GM15510 (cell line): ENCODE measurements around the gene CLCF1.

Experiments used
- POLR2A ChIP-seq: IDR thresholded peaks from 3 replicates; pipeline ENCODE4 v1.6.1; 2011; ENCODE audit warnings: borderline replicate concordance; ENCODE audit not compliant: insufficient read length; ENCODE audit errors: extremely low read depth

CLCF1 gene

DNA sequence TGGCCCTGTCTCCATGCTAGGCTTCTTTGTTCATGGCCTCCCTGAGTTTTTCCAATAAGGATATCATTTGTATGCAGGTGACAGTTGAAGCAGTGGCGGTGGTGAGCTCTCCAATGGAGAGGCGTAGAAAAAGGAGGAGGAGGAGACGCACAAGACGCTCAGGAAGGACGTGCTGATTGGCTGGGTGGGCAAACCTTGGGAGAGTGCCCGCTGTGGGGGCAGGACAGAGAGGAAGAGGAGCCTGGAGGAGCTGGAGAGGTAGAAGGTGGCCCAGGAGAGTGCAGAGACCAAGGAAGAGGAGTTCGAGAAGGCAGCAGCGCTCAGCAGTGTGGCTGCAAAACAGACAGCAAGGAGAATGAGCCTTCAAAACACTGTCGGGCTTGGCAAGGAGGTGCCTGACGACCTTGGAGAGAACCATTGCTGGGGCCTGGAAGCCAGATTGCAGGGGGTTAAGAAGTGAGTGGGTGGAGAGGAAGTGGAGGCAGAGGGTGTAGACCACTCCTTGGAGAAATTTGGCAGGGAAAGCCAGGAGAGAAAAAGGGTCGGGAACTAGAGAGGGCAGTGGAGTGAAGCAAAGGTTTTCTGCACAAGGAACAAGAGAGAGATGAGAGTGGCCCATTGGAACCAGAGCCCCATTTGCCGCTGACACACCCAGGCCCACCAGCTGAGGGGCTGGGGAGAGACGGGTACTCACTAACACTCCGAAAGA, 7.5 kb downstream of the CLCF1 start:
- no peak for TF ChIP-seq POLR2A

- no peak for TF ChIP-seq POLR2A
These were observed 8.3 kb downstream of the CLCF1 start for GRCh38 chr11:67364783-67365722.

GRCh38 chr11:67364169-67364568, 9.2 kb downstream of the CLCF1 start:
- TF ChIP-seq POLR2A: no peak

DNA sequence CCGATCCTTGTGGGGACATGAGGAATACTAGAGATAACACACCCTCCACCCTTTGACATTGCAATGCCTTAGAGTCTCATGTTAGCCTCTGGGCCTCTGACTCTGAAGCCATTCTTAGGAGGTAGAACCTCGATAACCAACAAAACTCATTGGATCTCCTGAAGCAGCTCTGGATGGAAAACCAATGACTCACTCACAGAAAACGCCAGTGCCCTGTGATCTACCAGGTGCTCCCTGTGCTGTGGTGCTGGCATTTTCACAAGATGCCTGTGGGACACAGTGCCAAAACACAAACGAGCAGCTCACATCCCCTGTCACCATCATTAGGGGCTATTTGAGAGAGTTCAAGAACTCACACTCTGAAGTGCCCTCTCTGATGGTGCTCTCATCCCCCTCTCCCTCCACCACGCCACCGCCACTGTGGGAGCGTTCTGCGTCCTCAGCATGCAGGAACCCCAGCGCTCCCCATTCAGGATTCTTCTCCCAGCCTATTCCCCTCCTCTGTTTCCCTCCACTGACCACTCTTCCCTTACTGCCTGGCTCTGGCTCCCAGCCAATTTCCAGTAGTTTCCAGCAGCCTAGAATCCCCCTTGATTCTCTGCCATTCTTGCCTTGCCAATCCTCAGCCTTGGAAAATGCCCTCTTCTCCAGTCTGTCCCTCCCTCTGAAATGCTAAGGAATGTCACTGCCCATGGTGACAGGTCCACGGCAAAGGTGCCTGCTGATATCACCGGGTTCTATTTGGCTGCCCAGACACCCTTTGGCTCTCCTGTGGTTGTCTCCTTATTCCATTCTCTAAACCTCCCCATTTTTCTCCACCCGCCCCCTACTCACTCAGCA, 15.3 kb downstream of the CLCF1 start:
- TF ChIP-seq POLR2A: no peak

GRCh38 chr11:67356864-67357561, 16.4 kb downstream of the CLCF1 start:
- TF ChIP-seq POLR2A: no peak

GRCh38 chr11:67356387-67356863, 17.0 kb downstream of the CLCF1 start:
- no peak for TF ChIP-seq POLR2A

GRCh38 chr11:67355794-67356386, 17.5 kb downstream of the CLCF1 start:
- no peak for TF ChIP-seq POLR2A

- no peak for TF ChIP-seq POLR2A
These were observed 18.2 kb downstream of the CLCF1 start for GRCh38 chr11:67355023-67355793.

DNA sequence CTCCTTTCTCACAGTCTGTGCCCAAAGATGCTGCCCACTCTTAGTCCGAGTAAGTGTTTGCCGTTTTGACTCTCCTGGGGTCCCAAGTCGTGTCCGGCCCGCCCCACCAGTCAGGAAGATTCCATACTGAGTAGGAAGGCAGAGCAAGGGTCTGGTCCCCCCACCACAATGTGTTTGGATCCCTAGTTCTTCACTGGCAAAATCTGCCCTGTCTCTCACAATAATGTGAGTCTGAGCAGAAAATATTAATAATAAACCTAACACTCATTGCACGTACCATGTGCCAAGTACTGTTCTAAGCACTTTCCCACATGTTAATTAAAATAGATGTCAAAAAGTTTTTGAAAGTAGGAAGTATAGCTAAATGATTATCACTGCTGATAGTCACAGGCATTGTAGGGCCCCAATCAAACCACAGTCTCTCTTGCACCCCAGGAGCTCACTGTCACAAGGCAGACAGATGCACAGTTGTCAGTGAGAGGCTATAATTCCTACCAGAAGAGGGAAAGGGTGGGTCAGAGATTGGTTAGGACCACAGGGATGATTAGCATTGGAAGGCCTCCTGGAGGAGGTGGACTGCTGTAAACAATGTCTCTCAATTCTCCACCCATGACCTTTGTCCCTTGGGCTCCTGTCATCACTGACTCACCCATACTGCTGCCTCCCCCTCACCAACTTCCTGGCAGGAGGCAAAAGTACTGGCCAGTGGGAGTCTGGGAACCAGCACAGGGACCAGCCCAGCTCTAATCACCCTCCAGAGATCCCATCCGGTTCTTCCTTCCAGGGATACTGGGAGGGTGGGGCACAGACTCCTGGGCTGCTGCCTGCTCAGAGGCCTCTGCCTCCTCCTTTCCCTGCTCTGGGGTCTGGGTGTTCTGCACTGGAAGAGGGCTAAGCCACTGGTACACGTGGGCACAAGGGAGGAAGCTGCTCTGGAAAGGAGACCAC, 19.0 kb downstream of the CLCF1 start:
- TF ChIP-seq POLR2A: no peak

DNA sequence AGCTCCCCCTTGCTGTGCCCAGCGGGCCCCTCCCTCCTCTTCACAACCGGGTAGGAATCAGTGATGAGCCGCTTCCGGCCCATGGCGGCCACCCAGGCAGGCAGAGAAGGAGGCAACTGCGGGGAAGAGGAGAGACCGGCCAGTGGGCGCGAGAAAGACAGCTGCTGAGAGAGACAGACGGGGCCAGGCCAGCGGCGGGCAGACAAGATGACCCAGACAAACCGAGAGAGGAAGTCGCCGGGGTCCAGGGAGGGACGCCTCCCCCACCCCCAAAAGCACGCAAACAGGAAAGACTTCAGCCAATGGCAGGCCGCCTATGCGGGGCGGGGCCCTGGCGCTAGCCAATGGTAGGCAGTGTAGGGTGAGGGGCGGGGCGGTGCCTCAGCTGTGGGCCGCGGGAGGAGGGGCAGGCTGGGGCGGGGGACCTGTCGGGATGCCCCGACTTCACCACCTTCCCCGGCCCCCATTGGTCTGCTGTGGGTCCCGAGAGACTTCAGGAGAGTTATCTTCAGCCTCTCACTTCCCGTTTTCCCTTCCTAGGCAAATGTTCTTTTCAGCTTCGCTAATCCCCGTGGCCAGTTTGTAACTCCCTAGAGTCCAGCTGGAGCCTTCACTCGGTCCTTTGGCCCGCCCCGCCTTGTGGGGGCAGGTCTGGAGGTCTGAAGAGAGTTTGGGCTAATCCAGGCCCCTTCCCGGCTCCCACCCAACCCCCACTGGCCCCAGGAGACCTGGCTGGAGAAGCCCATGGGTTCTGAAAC, 19.9 kb downstream of the CLCF1 start, which contains the start of gene POLD4:
POLD4 (minus strand) TSS at position 230 of the 758 bp plus-strand sequence; CDS start at position 83, 147 bp downstream.
- TF ChIP-seq POLR2A: peak; percentile 93

GRCh38 chr11:67352546-67353316, 20.7 kb downstream of the CLCF1 start:
- no peak for TF ChIP-seq POLR2A
